Measurements from ENCODE around the gene PHYKPL. TPM values are rescaled to one million over a fixed set of nuclear protein-coding genes. Genes with fewer than 3 reads are reported as not detected.

The PHYKPL gene
- total and polyA plus RNA-seq, 2 of the 13 experiments (the other 11 are each of a cell fraction or from before 2014, with no cell fraction given), result 18.0 to 78.6 TPM

GRCh38 chr5:178240766-178241165, 8.2 kb upstream of the PHYKPL start:
- Histone ChIP-seq H3K4me3 (replicated peaks in 1 of 3; ENCODE audit: insufficient read depth in 1 of 3, low read depth in 2 of 3, low read length in 3 of 3) (no peak overlapping the region), H4K20me1 (ENCODE audit: insufficient read depth, low read length) (no peaks in the 10 kb centered on the region), H3K27ac (ENCODE audit: extremely low read length, insufficient read depth, low read length) (no peak overlapping the region), H3K27me3 (ENCODE audit: control insufficient read depth in 1 of 2, insufficient read depth in 2 of 2, low read length in 2 of 2) (peaks cover 0 to 2% of the 10 kb centered on the region in 2 experiments; a peak in 3 of 5 replicates), H3K9ac (ENCODE audit: insufficient read depth, low read depth, low read length) (no peak overlapping the region), H3K79me2 (ENCODE audit: insufficient read depth, low read length) (no peaks in the 10 kb centered on the region), H3K4me2 (ENCODE audit: low read depth, low read length) (no peak overlapping the region), H3K4me1 (ENCODE audit: insufficient read depth, low read length) (peaks cover 33% of the 10 kb centered on the region), H3K9me3 (ENCODE audit: low read length) (no peaks in the 10 kb centered on the region), H3K36me3 (replicated peaks in 1 of 2; ENCODE audit: control insufficient read depth in 1 of 2, insufficient read depth in 2 of 2, low read length in 2 of 2) (no peaks in the 10 kb centered on the region), H2AFZ (ENCODE audit: low read length) (no peak overlapping the region)
- in situ Hi-C loops (cut with HindIII; ENCODE audit: extremely low pct_ligation_motif_present, low pct_unique_long_range_greater_than_20kb), result no loop called here
- WGBS (ENCODE audit: low lambda C conversion rate), result 69% methylated on average over 9 of the region's 9 CpGs
- ChIA-PET CTCF (ENCODE audit: low intra/inter-chr PET ratio, low total read pairs) (no interaction called here), POLR2A (no interaction called here)
- DNase-seq (ENCODE audit: low spot score), result no peak
- ATAC-seq, result no peak
- BruUV-seq (replicated peaks), result no TSS peak
- intact Hi-C loops (cut with micrococcal nuclease; ENCODE audit: unreplicated experiment), result no loop called here
- no peak for FAIRE-seq
- TF ChIP-seq CCAR2 (optimal IDR thresholded peaks at IDR 0.05; ENCODE audit: low read depth, low read length) (no peak), ESRRA (CRISPR knock-in tag; IDR thresholded peaks at IDR 0.05; ENCODE audit: low read depth) (no peak), ZBTB33 (CRISPR knock-in tag; IDR thresholded peaks at IDR 0.05) (no peak), ZNF512B (CRISPR knock-in tag; IDR thresholded peaks at IDR 0.05; ENCODE audit: borderline replicate concordance) (no peak), FOSL1 (CRISPR knock-in tag; IDR thresholded peaks at IDR 0.05; ENCODE audit: borderline replicate concordance) (no peak), MAZ (IDR thresholded peaks at IDR 0.05; ENCODE audit: borderline replicate concordance, low read depth, low read length) (no peak), MAZ (CRISPR knock-in tag; IDR thresholded peaks at IDR 0.05; ENCODE audit: low read depth) (no peak), ZNF17 (CRISPR knock-in tag; IDR thresholded peaks at IDR 0.05) (no peak), RBAK (CRISPR knock-in tag; IDR thresholded peaks at IDR 0.05) (no peak), ZFP82 (CRISPR knock-in tag; IDR thresholded peaks at IDR 0.05; ENCODE audit: borderline replicate concordance) (no peak), YY1 (IDR thresholded peaks at IDR 0.05; ENCODE audit: insufficient read depth, insufficient replicate concordance, low read depth, low read length) (no peak), SKI (IDR thresholded peaks at IDR 0.05; ENCODE audit: partially characterized antibody) (no peak), CENPT (CRISPR knock-in tag; IDR thresholded peaks at IDR 0.05; ENCODE audit: low read depth) (no peak), ZNF891 (CRISPR knock-in tag; IDR thresholded peaks at IDR 0.05) (no peak), LCORL (IDR thresholded peaks at IDR 0.05) (no peak), LCORL (CRISPR knock-in tag; IDR thresholded peaks at IDR 0.05) (no peak)
- TF ChIP-seq, protein P1, sequence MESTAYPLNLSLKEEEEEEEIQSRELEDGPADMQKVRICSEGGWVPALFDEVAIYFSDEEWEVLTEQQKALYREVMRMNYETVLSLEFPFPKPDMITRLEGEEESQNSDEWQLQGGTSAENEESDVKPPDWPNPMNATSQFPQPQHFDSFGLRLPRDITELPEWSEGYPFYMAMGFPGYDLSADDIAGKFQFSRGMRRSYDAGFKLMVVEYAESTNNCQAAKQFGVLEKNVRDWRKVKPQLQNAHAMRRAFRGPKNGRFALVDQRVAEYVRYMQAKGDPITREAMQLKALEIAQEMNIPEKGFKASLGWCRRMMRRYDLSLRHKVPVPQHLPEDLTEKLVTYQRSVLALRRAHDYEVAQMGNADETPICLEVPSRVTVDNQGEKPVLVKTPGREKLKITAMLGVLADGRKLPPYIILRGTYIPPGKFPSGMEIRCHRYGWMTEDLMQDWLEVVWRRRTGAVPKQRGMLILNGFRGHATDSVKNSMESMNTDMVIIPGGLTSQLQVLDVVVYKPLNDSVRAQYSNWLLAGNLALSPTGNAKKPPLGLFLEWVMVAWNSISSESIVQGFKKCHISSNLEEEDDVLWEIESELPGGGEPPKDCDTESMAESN (CRISPR knock-in tag; conservative IDR thresholded peaks at IDR 0.05), result no peak
